NOMO-1 treated with dmso at 0.1 percent for 144 hours (cell line): ENCODE data around the gene GRN.
"Not testable (repeated sequence)": the region's sequence is repeated elsewhere in the genome, so short reads cannot be mapped to it uniquely, and the experiment has no call there.

ENCODE experiments used
- DNase-seq: peaks from one replicate; lab custom pipeline; 2025; ENCODE audit not compliant: unreplicated experiment; lab: John Stamatoyannopoulos, UW

GRN gene

GRCh38 chr17:44345454-44346026, 438 bp downstream of the GRN start:
- peak; percentile 67 for DNase-seq

- no peak for DNase-seq
Measured at GRCh38 chr17:44346064-44346844, 1.2 kb downstream of the GRN start.

GRCh38 chr17:44347206-44348055, 2.3 kb downstream of the GRN start:
- DNase-seq, result not testable (repeated sequence)

- peak; percentile 95 for DNase-seq
Measured at GRCh38 chr17:44348234-44348987, 3.3 kb downstream of the GRN start.

- DNase-seq, result no peak
Measured at GRCh38 chr17:44348988-44349364, 3.9 kb downstream of the GRN start.

- no peak for DNase-seq
Measured at GRCh38 chr17:44349553-44350070, 4.5 kb downstream of the GRN start.

GRCh38 chr17:44350733-44351226, 5.7 kb downstream of the GRN start:
- peak; percentile 7 for DNase-seq

GRCh38 chr17:44351464-44351863, 6.4 kb downstream of the GRN start:
- DNase-seq, result no peak

GRCh38 chr17:44351961-44352827, 7.1 kb downstream of the GRN start:
- DNase-seq, result no peak

GRCh38 chr17:44352828-44353671, 7.9 kb downstream of the GRN start:
- no peak for DNase-seq

- DNase-seq, result no peak
Measured at GRCh38 chr17:44353672-44354331, 8.7 kb downstream of the GRN start.

GRCh38 chr17:44354582-44355561, 9.8 kb downstream of the GRN start:
- DNase-seq, result no peak

- no peak for DNase-seq
Measured at GRCh38 chr17:44355642-44356099, 10.6 kb downstream of the GRN start.

GRCh38 chr17:44356241-44356640, 11.1 kb downstream of the GRN start:
- no peak for DNase-seq

GRCh38 chr17:44358066-44358465, 13.0 kb downstream of the GRN start:
- no peak for DNase-seq

GRCh38 chr17:44359006-44359405, 13.9 kb downstream of the GRN start:
- DNase-seq, result no peak
